Neural progenitor cell (in vitro differentiated cells): ENCODE data around the gene SSUH2. TPM values are rescaled to one million over a fixed set of nuclear protein-coding genes. Genes with fewer than 3 reads are reported as not detected.

Source experiments
- DNase-seq: peaks from one replicate; pipeline ENCODE4 v3.0.0-alpha.2; 2016; ENCODE audit warnings: low spot score
- H2AFZ ChIP-seq: fragments of 200-600 bp; sonication (generic); replicated peaks from 2 replicates; pipeline ENCODE4 v1.6.1; 2016; ENCODE audit warnings: antibody characterized with exemption
- H3F3A ChIP-seq: fragments of 200-600 bp; sonication (generic); 2 replicates; pipeline ENCODE4 v1.6.1; 2016; ENCODE audit warnings: antibody characterized with exemption, low read depth
- H3K27ac ChIP-seq: fragments of 200-600 bp; sonication (generic); 2 replicates; pipeline ENCODE4 v1.5.1; 2016; ENCODE audit warnings: mild to moderate bottlenecking
- H3K27me3 ChIP-seq: fragments of 200-600 bp; sonication (generic); 2 replicates; pipeline ENCODE4 v1.6.1; 2016; ENCODE audit warnings: mild to moderate bottlenecking, moderate library complexity
- H3K36me3 ChIP-seq: fragments of 200-600 bp; sonication (generic); 2 replicates; pipeline ENCODE4 v1.5.1; 2016
- H3K4me1 ChIP-seq: fragments of 200-600 bp; sonication (generic); 2 replicates; pipeline ENCODE4 v1.6.1; 2016; ENCODE audit warnings: mixed run types
- H3K4me2 ChIP-seq: fragments of 200-600 bp; sonication (generic); 2 replicates; pipeline ENCODE4 v1.6.1; 2016
- H3K4me3 ChIP-seq: fragments of 200-600 bp; sonication (generic); 2 replicates; pipeline ENCODE4 v1.5.1; 2016
- H3K79me2 ChIP-seq: fragments of 200-600 bp; sonication (generic); 2 replicates; pipeline ENCODE4 v1.6.1; 2016; ENCODE audit warnings: low read depth
- H3K9ac ChIP-seq: fragments of 200-600 bp; sonication (generic); 2 replicates; pipeline ENCODE4 v1.6.1; 2016
- H3K9me3 ChIP-seq: fragments of 200-600 bp; sonication (generic); 2 replicates; pipeline ENCODE4 v1.5.1; 2016; ENCODE audit warnings: low read depth
- H4K20me1 ChIP-seq: fragments of 200-600 bp; sonication (generic); 2 replicates; pipeline ENCODE4 v1.6.1; 2016; ENCODE audit warnings: low read depth
- H3K27ac Mint-ChIP-seq: 3 replicates; pipeline ENCODE4 v1.8.0; 2021; ENCODE audit warnings: mixed read lengths
- H3K27me3 Mint-ChIP-seq: 2 replicates; pipeline ENCODE4 v1.8.0; 2022; ENCODE audit warnings: low read depth, mild to moderate bottlenecking, inconsistent platforms, moderate library complexity, mixed read lengths; ENCODE audit not compliant: insufficient read depth
- H3K36me3 Mint-ChIP-seq: 3 replicates; pipeline ENCODE4 v1.8.0; 2021; ENCODE audit warnings: mixed read lengths
- H3K4me1 Mint-ChIP-seq: 3 replicates; pipeline ENCODE4 v1.8.0; 2021; ENCODE audit warnings: mixed read lengths
- H3K4me3 Mint-ChIP-seq: 3 replicates; pipeline ENCODE4 v1.8.0; 2021; ENCODE audit warnings: mild to moderate bottlenecking, moderate library complexity, mixed read lengths
- H3K9me3 Mint-ChIP-seq: 3 replicates; pipeline ENCODE4 v1.8.0; 2020; ENCODE audit warnings: mixed read lengths
- CTCF ChIP-seq: fragments of 200-600 bp; sonication (generic); IDR thresholded peaks from 2 replicates; pipeline ENCODE4 v1.5.1; 2017; ENCODE audit warnings: antibody characterized with exemption, mild to moderate bottlenecking
- EZH2 ChIP-seq: fragments of 200-600 bp; sonication (generic); IDR thresholded peaks from 2 replicates; pipeline ENCODE4 v1.6.1; 2017; ENCODE audit warnings: antibody characterized with exemption, mild to moderate bottlenecking, moderate library complexity
- EZH2phosphoT487 ChIP-seq: fragments of 200-600 bp; sonication (generic); IDR thresholded peaks from 2 replicates; pipeline ENCODE4 v1.6.1; 2017; ENCODE audit warnings: antibody characterized with exemption
- total RNA-seq: library from RNA; depleted of rRNA; stranded (reverse); fragments of >200 nt; gene quantifications from 2 replicates; pipeline ENCODE4 v1.2.3, GENCODE V29; 2015; ENCODE audit warnings: low replicate concordance

The SSUH2 gene
- total RNA-seq, 1 donor from 2014 or later, result 0.37 TPM

- Histone ChIP-seq H3K9ac (no peak overlapping the region), H2AFZ (no peak overlapping the region), H3K9me3 (no peaks in the 10 kb centered on the region), H3K27ac (no peak overlapping the region), H3K36me3 (no peaks in the 10 kb centered on the region), H3F3A (no peaks in the 10 kb centered on the region), H4K20me1 (no peaks in the 10 kb centered on the region), H3K27me3 (no peaks in the 10 kb centered on the region), H3K4me3 (no peak overlapping the region), H3K4me1 (no peaks in the 10 kb centered on the region), H3K4me2 (no peak overlapping the region), H3K79me2 (no peaks in the 10 kb centered on the region)
- H3K27ac Mint-ChIP-seq, result no peak overlapping the region
- H3K27me3 Mint-ChIP-seq, result peaks cover 6% of the 10 kb centered on the region
- no peak overlapping the region for H3K4me3 Mint-ChIP-seq
- H3K9me3 Mint-ChIP-seq, result no peaks in the 10 kb centered on the region
- no peak for DNase-seq
- TF ChIP-seq EZH2, result no peak
- no peak for TF ChIP-seq EZH2phosphoT487
- no peak for TF ChIP-seq CTCF
- peaks cover 18% of the 10 kb centered on the region for H3K4me1 Mint-ChIP-seq
- no peaks in the 10 kb centered on the region for H3K36me3 Mint-ChIP-seq
Observed at GRCh38 chr3:8662594-8662993, 18.0 kb upstream of the SSUH2 start.

- Histone ChIP-seq H3K27ac (no peak overlapping the region), H2AFZ (no peak overlapping the region), H3K36me3 (no peaks in the 10 kb centered on the region), H3K79me2 (no peaks in the 10 kb centered on the region), H3K27me3 (no peaks in the 10 kb centered on the region), H3K9ac (no peak overlapping the region), H3K9me3 (no peaks in the 10 kb centered on the region), H3K4me1 (no peaks in the 10 kb centered on the region), H3F3A (no peaks in the 10 kb centered on the region), H4K20me1 (no peaks in the 10 kb centered on the region), H3K4me3 (no peak overlapping the region), H3K4me2 (no peak overlapping the region)
- Mint-ChIP-seq H3K27ac (peak overlapping the region; percentile 16), H3K4me3 (no peak overlapping the region), H3K9me3 (peaks cover 1% of the 10 kb centered on the region), H3K36me3 (no peaks in the 10 kb centered on the region), H3K27me3 (peaks cover 6% of the 10 kb centered on the region), H3K4me1 (peaks cover 24% of the 10 kb centered on the region)
- no peak for DNase-seq
- TF ChIP-seq CTCF (no peak), EZH2 (no peak), EZH2phosphoT487 (no peak)
Observed at GRCh38 chr3:8660175-8661118, 15.8 kb upstream of the SSUH2 start.

- no peak overlapping the region for H2AFZ ChIP-seq
- H3K9ac ChIP-seq, result no peak overlapping the region
- no peaks in the 10 kb centered on the region for H4K20me1 ChIP-seq
- Mint-ChIP-seq H3K4me1 (peaks cover 29% of the 10 kb centered on the region), H3K9me3 (peaks cover 4% of the 10 kb centered on the region), H3K27ac (peak overlapping the region; percentile 44), H3K36me3 (no peaks in the 10 kb centered on the region), H3K27me3 (peaks cover 6% of the 10 kb centered on the region), H3K4me3 (no peak overlapping the region)
- no peaks in the 10 kb centered on the region for H3K27me3 ChIP-seq
- H3K4me1 ChIP-seq, result no peaks in the 10 kb centered on the region
- H3K4me2 ChIP-seq, result no peak overlapping the region
- no peaks in the 10 kb centered on the region for H3K36me3 ChIP-seq
- no peaks in the 10 kb centered on the region for H3K79me2 ChIP-seq
- no peak overlapping the region for H3K27ac ChIP-seq
- TF ChIP-seq CTCF, result no peak
- TF ChIP-seq EZH2, result no peak
- no peak for TF ChIP-seq EZH2phosphoT487
- no peak overlapping the region for H3K4me3 ChIP-seq
- DNase-seq, result no peak
- H3K9me3 ChIP-seq, result no peaks in the 10 kb centered on the region
- H3F3A ChIP-seq, result no peaks in the 10 kb centered on the region
Observed at GRCh38 chr3:8659242-8659641, 14.6 kb upstream of the SSUH2 start.
